Endothelial cell of umbilical vein (primary cell): Measurements from ENCODE around the gene PTK6. TPM values are rescaled to one million over a fixed set of nuclear protein-coding genes. Genes with fewer than 3 reads are reported as not detected.

ENCODE experiments used
- BruUV-seq: library from RNA; stranded (reverse); fragments of 400-500 nt; replicated peaks from 2 replicates; lab custom pipeline; 2021; lab: Mats Ljungman, UMichigan
- CTCF ChIA-PET: fragments of 300-600, 350-600 bp; sonication (Branson Sonifier 250); formaldehyde crosslinking; loops from one replicate; lab custom pipeline; 2021; ENCODE audit warnings: antibody characterized with exemption, inconsistent platforms; lab: Charles Lee
- POLR2A ChIA-PET: fragments of 300-600, 350-600 bp; sonication (Branson Sonifier 250); formaldehyde crosslinking; loops from one replicate; lab custom pipeline; 2021; ENCODE audit warnings: antibody characterized with exemption, inconsistent platforms; lab: Charles Lee
- DNase-seq: peaks from one replicate; pipeline ENCODE4 v3.0.0-alpha.2; 2011; ENCODE audit warnings: low read depth, low spot score
- FAIRE-seq: peaks from 2 replicates; lab custom pipeline; 2011; peaks lifted over from hg19 to GRCh38; lab: Jason Lieb, UNC
- H2AFZ ChIP-seq: 2 replicates; pipeline ENCODE4 v1.6.0; 2012; ENCODE audit warnings: low read depth, low read length, control low read depth, inconsistent platforms
- H3K27ac ChIP-seq: 2 replicates; pipeline ENCODE4 v1.5.1; 2011; ENCODE audit warnings: low read depth, mild to moderate bottlenecking, control low read depth, low read length, moderate library complexity; ENCODE audit not compliant: insufficient read depth
- H3K27me3 ChIP-seq, 2 experiments: 2 replicates each; pipeline versions ENCODE4 v1.6.0 to v1.6.1; 2011; ENCODE audit warnings: low read length in 2 of 2, mixed read lengths in 1 of 2; ENCODE audit not compliant: control insufficient read depth in 2 of 2, insufficient read depth in 2 of 2
- H3K36me3 ChIP-seq, 2 experiments: 2 replicates in 1 of 2; 3 replicates in 1 of 2; pipeline ENCODE4 v1.5.1; 2011; ENCODE audit warnings: low read length in 2 of 2, mild to moderate bottlenecking in 1 of 2, moderate library complexity in 1 of 2; ENCODE audit not compliant: control insufficient read depth in 2 of 2, insufficient read depth in 2 of 2; ENCODE audit errors: extremely low read depth in 1 of 2
- H3K4me1 ChIP-seq: 3 replicates; pipeline ENCODE4 v1.5.1; 2011; ENCODE audit warnings: mild to moderate bottlenecking, low read length; ENCODE audit not compliant: control insufficient read depth, insufficient read depth; ENCODE audit errors: extremely low read depth
- H3K4me2 ChIP-seq: 2 replicates; pipeline ENCODE4 v1.6.1; 2011; ENCODE audit warnings: low read length, control low read depth, mixed read lengths; ENCODE audit not compliant: insufficient read depth
- H3K4me3 ChIP-seq, 3 experiments: fragments of 200-600 bp in 1 of 3; sonication (generic), shearing (Covaris generic) in 1 of 3; replicated peaks in 1 of 3; 2 replicates each; pipeline ENCODE4 v1.5.1; 2011 to 2016; ENCODE audit warnings: control low read depth in 3 of 3, low read length in 3 of 3, mild to moderate bottlenecking in 2 of 3, inconsistent platforms in 1 of 3, low read depth in 1 of 3, moderate library complexity in 1 of 3; ENCODE audit not compliant: insufficient read depth in 1 of 3
- H3K79me2 ChIP-seq: 2 replicates; pipeline ENCODE4 v1.6.0; 2012; ENCODE audit warnings: low read length, inconsistent platforms; ENCODE audit not compliant: control insufficient read depth, insufficient read depth
- H3K9ac ChIP-seq: replicated peaks from 2 replicates; pipeline ENCODE3; 2011; ENCODE audit warnings: low read length, control low read depth; ENCODE audit not compliant: insufficient read depth; ENCODE audit errors: extremely low read depth
- H3K9me1 ChIP-seq: replicated peaks from 3 replicates; pipeline ENCODE4 v1.6.0; 2011; ENCODE audit warnings: mild to moderate bottlenecking, low read length; ENCODE audit not compliant: control insufficient read depth, insufficient read depth; ENCODE audit errors: extremely low read depth
- H3K9me3 ChIP-seq: replicated peaks from 2 replicates; pipeline ENCODE4 v1.5.1; 2012; ENCODE audit warnings: low read length, inconsistent platforms; ENCODE audit not compliant: control insufficient read depth, insufficient read depth
- H4K20me1 ChIP-seq: replicated peaks from 2 replicates; pipeline ENCODE3; 2011; ENCODE audit warnings: mild to moderate bottlenecking, low read length; ENCODE audit not compliant: control insufficient read depth, insufficient read depth; ENCODE audit errors: extremely low read depth
- EZH2 ChIP-seq: IDR thresholded peaks from 2 replicates; pipeline ENCODE4 v1.6.1; 2012; ENCODE audit warnings: borderline replicate concordance, low read depth, mild to moderate bottlenecking, moderate library complexity, low read length, inconsistent platforms; ENCODE audit not compliant: severe bottlenecking
- FOS ChIP-seq: IDR thresholded peaks from 2 replicates; pipeline ENCODE4 v1.6.1; 2011; ENCODE audit warnings: mild to moderate bottlenecking, low read length, moderate library complexity, borderline replicate concordance; ENCODE audit not compliant: insufficient read depth
- GATA2 ChIP-seq: IDR thresholded peaks from 2 replicates; pipeline ENCODE4 v1.7.0; 2011; ENCODE audit warnings: low read depth, mild to moderate bottlenecking, moderate library complexity, mixed read lengths, low read length; ENCODE audit not compliant: insufficient read length, insufficient read depth
- JUN ChIP-seq: IDR thresholded peaks from 2 replicates; pipeline ENCODE4 v1.6.1; 2011; ENCODE audit warnings: borderline replicate concordance, low read depth; ENCODE audit not compliant: insufficient read length, insufficient read depth
- MYC ChIP-seq: IDR thresholded peaks from one replicate; pipeline ENCODE4 v1.6.1; 2011; ENCODE audit warnings: mild to moderate bottlenecking, low read depth, low read length
- POLR2A ChIP-seq: IDR thresholded peaks from 2 replicates; pipeline ENCODE4 v1.6.1; 2012; ENCODE audit warnings: low read depth, mild to moderate bottlenecking, control low read depth, low read length
- POLR2AphosphoS5 ChIP-seq: IDR thresholded peaks from 2 replicates; pipeline ENCODE4 v1.6.1; 2012; ENCODE audit warnings: low read depth, mild to moderate bottlenecking, control low read depth, low read length, moderate library complexity; ENCODE audit not compliant: insufficient read depth
- dilution Hi-C: fragments of 300-500 bp; cut with MboI; formaldehyde crosslinking; loops from one replicate; pipeline ENCODE4 v1.15.0; 2019; ENCODE audit warnings: low sequenced_read_pairs; ENCODE audit not compliant: extremely low pct_ligation_motif_present
- intact Hi-C: fragments of 100-400 bp; cut with micrococcal nuclease; formaldehyde crosslinking; loops from one replicate; pipeline ENCODE4 v1.10.0; 2022
- polyA plus RNA-seq, 4 experiments: library from polyadenylated mRNA; depleted of rRNA in 3 of 4; stranded (reverse) in 3 of 4; unstranded in 1 of 4; fragments of >200 nt; gene quantifications; 2 replicates each; pipeline versions ENCODE4 v1.2.1 to v1.2.3, GENCODE V29; 2011 to 2012; ENCODE audit warnings: missing spikeins in 1 of 4
- total RNA-seq: library from RNA; stranded (reverse); gene quantifications from 2 replicates; pipeline ENCODE4 v1.2.3, GENCODE V29; 2021
- TF ChIP-seq, protein P1 (sequence below): IDR thresholded peaks from 2 replicates; pipeline ENCODE4 v1.6.1; 2011; ENCODE audit not compliant: insufficient read depth, insufficient read length
- TF ChIP-seq, protein P2 (sequence below), 2 donors: IDR thresholded peaks; 1 replicate in 1 of 2; 2 replicates in 1 of 2; pipeline ENCODE4 v1.5.1; 2011; ENCODE audit warnings: low read length in 2 of 2, mild to moderate bottlenecking in 2 of 2, moderate library complexity in 2 of 2, control low read depth in 1 of 2, inconsistent platforms in 1 of 2, low read depth in 1 of 2; ENCODE audit not compliant: insufficient read depth in 1 of 2; ENCODE audit errors: extremely low read depth in 1 of 2

The PTK6 gene
- total and polyA plus RNA-seq, 2 donors (not counting 3 experiments of a cell fraction or from before 2014, with no cell fraction given): 0.18 TPM; not detected in 1

GRCh38 chr20:63509088-63509564, 28.1 kb downstream of the PTK6 start:
- H3K4me3 ChIP-seq: no peak overlapping the region
- no peaks in the 10 kb centered on the region for H3K79me2 ChIP-seq
- H3K9me1 ChIP-seq: no peaks in the 10 kb centered on the region
- no peaks in the 10 kb centered on the region for H3K36me3 ChIP-seq
- FAIRE-seq: no peak
- no peaks in the 10 kb centered on the region for H4K20me1 ChIP-seq
- peaks cover 0 to 2% of the 10 kb centered on the region in 2 experiments for H3K27me3 ChIP-seq
- intact Hi-C loops (no loop called here), dilution Hi-C loops (no loop called here)
- TF ChIP-seq POLR2A: no peak
- no peak for TF ChIP-seq FOS
- TF ChIP-seq POLR2AphosphoS5: no peak
- no peak for TF ChIP-seq MYC
- TF ChIP-seq JUN: no peak
- TF ChIP-seq, protein P1, sequence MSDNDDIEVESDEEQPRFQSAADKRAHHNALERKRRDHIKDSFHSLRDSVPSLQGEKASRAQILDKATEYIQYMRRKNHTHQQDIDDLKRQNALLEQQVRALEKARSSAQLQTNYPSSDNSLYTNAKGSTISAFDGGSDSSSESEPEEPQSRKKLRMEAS: no peak
- TF ChIP-seq, protein P2, sequence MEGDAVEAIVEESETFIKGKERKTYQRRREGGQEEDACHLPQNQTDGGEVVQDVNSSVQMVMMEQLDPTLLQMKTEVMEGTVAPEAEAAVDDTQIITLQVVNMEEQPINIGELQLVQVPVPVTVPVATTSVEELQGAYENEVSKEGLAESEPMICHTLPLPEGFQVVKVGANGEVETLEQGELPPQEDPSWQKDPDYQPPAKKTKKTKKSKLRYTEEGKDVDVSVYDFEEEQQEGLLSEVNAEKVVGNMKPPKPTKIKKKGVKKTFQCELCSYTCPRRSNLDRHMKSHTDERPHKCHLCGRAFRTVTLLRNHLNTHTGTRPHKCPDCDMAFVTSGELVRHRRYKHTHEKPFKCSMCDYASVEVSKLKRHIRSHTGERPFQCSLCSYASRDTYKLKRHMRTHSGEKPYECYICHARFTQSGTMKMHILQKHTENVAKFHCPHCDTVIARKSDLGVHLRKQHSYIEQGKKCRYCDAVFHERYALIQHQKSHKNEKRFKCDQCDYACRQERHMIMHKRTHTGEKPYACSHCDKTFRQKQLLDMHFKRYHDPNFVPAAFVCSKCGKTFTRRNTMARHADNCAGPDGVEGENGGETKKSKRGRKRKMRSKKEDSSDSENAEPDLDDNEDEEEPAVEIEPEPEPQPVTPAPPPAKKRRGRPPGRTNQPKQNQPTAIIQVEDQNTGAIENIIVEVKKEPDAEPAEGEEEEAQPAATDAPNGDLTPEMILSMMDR (IDR thresholded peaks at IDR 0.05; ENCODE audit: extremely low read depth in 1 of 2, insufficient read depth in 1 of 2, low read depth in 1 of 2, low read length in 2 of 2): no peak
- no peak for TF ChIP-seq EZH2
- no peak for TF ChIP-seq GATA2
- H2AFZ ChIP-seq: no peak overlapping the region
- POLR2A ChIA-PET: interaction anchor here (0.7 to 1.6 kb wide), 2 partner anchors 12 to 45 kb away, joined by 3 to 5 read pairs; partner anchors contain the start of gene PPDPF
- no peaks in the 10 kb centered on the region for H3K4me1 ChIP-seq
- no peak overlapping the region for H3K9ac ChIP-seq
- CTCF ChIA-PET: interaction anchor here (1.9 kb wide), 1 partner anchor 12 kb away, joined by 8 read pairs; no protein-coding TSS in a partner anchor
- no peak for DNase-seq
- H3K9me3 ChIP-seq: no peaks in the 10 kb centered on the region
- H3K27ac ChIP-seq: no peak overlapping the region
- BruUV-seq: no TSS peak
- H3K4me2 ChIP-seq: no peak overlapping the region
